ENCODE measurements around the gene TDRD3.

GRCh38 chr13:60572855-60573254 is 175.8 kb downstream of the TDRD3 start:
- no peak for TF ChIP-seq CTCF (IDR thresholded peaks at IDR 0.05)
- no peak for TF ChIP-seq POLR2A (IDR thresholded peaks at IDR 0.05)
